ENCODE measurements around the gene STUM.
"Not testable (repeated sequence)": the region's sequence is repeated elsewhere in the genome, so short reads cannot be mapped to it uniquely, and the experiment has no call there.

The STUM gene

GRCh38 chr1:226602186-226603021 is 53.8 kb downstream of the STUM start:
- FAIRE-seq = no peak
- DNase-seq (ENCODE audit: insufficient read length, low spot score) = no peak

- FAIRE-seq (no peak), DNase-seq (ENCODE audit: insufficient read length, low spot score) (no peak)
Observed at GRCh38 chr1:226603022-226603857, 54.7 kb downstream of the STUM start.

GRCh38 chr1:226603858-226604559 is 55.4 kb downstream of the STUM start:
- no peak for DNase-seq (ENCODE audit: insufficient read length, low spot score)

GRCh38 chr1:226604560-226605317 is 56.2 kb downstream of the STUM start:
- FAIRE-seq = no peak
- DNase-seq (ENCODE audit: insufficient read length, low spot score) = no peak

More at GRCh38 chr1:226603858-226604559, 55.4 kb downstream of the STUM start:
- no peak for FAIRE-seq

GRCh38 chr1:226605318-226605950 is 56.9 kb downstream of the STUM start:
- no peak for FAIRE-seq
- DNase-seq (ENCODE audit: insufficient read length, low spot score) = no peak

- DNase-seq (ENCODE audit: insufficient read length, low spot score) (no peak), FAIRE-seq (no peak)
Observed at GRCh38 chr1:226606311-226607267, 58.0 kb downstream of the STUM start.

GRCh38 chr1:226607268-226607660 is 58.7 kb downstream of the STUM start:
- no peak for FAIRE-seq

GRCh38 chr1:226607821-226608220 is 59.3 kb downstream of the STUM start:
- FAIRE-seq (no peak), DNase-seq (ENCODE audit: insufficient read length, low spot score) (no peak)

More at GRCh38 chr1:226607268-226607660, 58.7 kb downstream of the STUM start:
- no peak for DNase-seq (ENCODE audit: insufficient read length, low spot score)

GRCh38 chr1:226608699-226609505 is 60.3 kb downstream of the STUM start:
- DNase-seq (ENCODE audit: insufficient read length, low spot score) = peak; percentile 84
- FAIRE-seq = peak; percentile 33

- FAIRE-seq = no peak
- DNase-seq (ENCODE audit: insufficient read length, low spot score) = no peak
Observed at GRCh38 chr1:226609836-226610455, 61.4 kb downstream of the STUM start.

- DNase-seq (ENCODE audit: insufficient read length, low spot score) = no peak
- no peak for FAIRE-seq
Observed at GRCh38 chr1:226610671-226611070, 62.1 kb downstream of the STUM start.

- FAIRE-seq = no peak
- no peak for DNase-seq (ENCODE audit: insufficient read length, low spot score)
Observed at GRCh38 chr1:226611301-226611700, 62.7 kb downstream of the STUM start.

GRCh38 chr1:226611980-226612379 is 63.4 kb downstream of the STUM start:
- FAIRE-seq; DNase-seq (ENCODE audit: insufficient read length, low spot score): not testable (repeated sequence)

GRCh38 chr1:226615876-226616275 is 67.3 kb downstream of the STUM start:
- FAIRE-seq (no peak), DNase-seq (ENCODE audit: insufficient read length, low spot score) (no peak)

GRCh38 chr1:226616636-226617035 is 68.1 kb downstream of the STUM start:
- DNase-seq (ENCODE audit: insufficient read length, low spot score) (no peak), FAIRE-seq (no peak)

- no peak for DNase-seq (ENCODE audit: insufficient read length, low spot score)
- FAIRE-seq = no peak
Observed at GRCh38 chr1:226617109-226617508, 68.5 kb downstream of the STUM start.

GRCh38 chr1:226617719-226618118 is 69.2 kb downstream of the STUM start:
- FAIRE-seq = not testable (repeated sequence)

More at GRCh38 chr1:226617719-226618118, 69.2 kb downstream of the STUM start:
- DNase-seq (ENCODE audit: insufficient read length, low spot score) = not testable (repeated sequence)

All from GM19239 (cell line).